Thoracic aorta (tissue), 2 donors: Measurements from ENCODE around the gene RNF207. TPM values are rescaled to one million over a fixed set of nuclear protein-coding genes. Genes with fewer than 3 reads are reported as not detected.
A peak's percentile ranks its signal among the peaks of the same experiment; 100 is the strongest.

ENCODE experiments used
- ATAC-seq: fragments of 150-250 bp; one replicate; pipeline ENCODE4 v1.8.0; 2017; ENCODE audit warnings: low read depth; ENCODE audit not compliant: insufficient number of reproducible peaks, low FRiP score
- DNase-seq: peaks from one replicate; pipeline ENCODE4 v3.0.0-alpha.2; 2020; ENCODE audit warnings: low spot score
- H3K27ac ChIP-seq, 2 donors: fragments of 200-600 bp; sonication (generic); 1 replicate in 1 of 2; 2 replicates in 1 of 2; pipeline ENCODE4 v1.5.1; 2016; ENCODE audit warnings: mild to moderate bottlenecking in 2 of 2, moderate library complexity in 2 of 2
- H3K27me3 ChIP-seq: fragments of 200-600 bp; sonication (generic); replicated peaks from 2 replicates; pipeline ENCODE4 v1.6.0; 2016; ENCODE audit warnings: mild to moderate bottlenecking; ENCODE audit not compliant: insufficient read depth
- H3K36me3 ChIP-seq: fragments of 200-600 bp; sonication (generic); one replicate; pipeline ENCODE4 v1.5.1; 2016
- H3K4me1 ChIP-seq, 2 donors: fragments of 200-600 bp; sonication (generic); 1 replicate in 1 of 2; 2 replicates in 1 of 2; pipeline versions ENCODE4 v1.5.1 to v1.6.0; 2016; ENCODE audit warnings: low read depth in 2 of 2, mild to moderate bottlenecking in 1 of 2; ENCODE audit not compliant: control insufficient read depth in 1 of 2
- H3K4me3 ChIP-seq: fragments of 200-600 bp; sonication (generic); 2 replicates; pipeline ENCODE4 v1.5.1; 2016; ENCODE audit warnings: mild to moderate bottlenecking
- H3K9me3 ChIP-seq: fragments of 200-600 bp; sonication (generic); 2 replicates; pipeline ENCODE4 v1.5.1; 2016
- total RNA-seq, 2 donors: library from RNA; depleted of rRNA; stranded (reverse); fragments of >200 nt; gene quantifications; one replicate each; pipeline versions ENCODE4 v1.1.0 to v1.2.3, GENCODE V29; 2016
- TF ChIP-seq, protein P1 (sequence below): fragments of 200-600 bp; sonication (generic); IDR thresholded peaks from one replicate; pipeline ENCODE4 v1.5.1; 2019; ENCODE audit warnings: antibody characterized with exemption

The RNF207 gene
- total RNA-seq, 2 donors from 2014 or later: 30.5 to 50.1 TPM

DNA sequence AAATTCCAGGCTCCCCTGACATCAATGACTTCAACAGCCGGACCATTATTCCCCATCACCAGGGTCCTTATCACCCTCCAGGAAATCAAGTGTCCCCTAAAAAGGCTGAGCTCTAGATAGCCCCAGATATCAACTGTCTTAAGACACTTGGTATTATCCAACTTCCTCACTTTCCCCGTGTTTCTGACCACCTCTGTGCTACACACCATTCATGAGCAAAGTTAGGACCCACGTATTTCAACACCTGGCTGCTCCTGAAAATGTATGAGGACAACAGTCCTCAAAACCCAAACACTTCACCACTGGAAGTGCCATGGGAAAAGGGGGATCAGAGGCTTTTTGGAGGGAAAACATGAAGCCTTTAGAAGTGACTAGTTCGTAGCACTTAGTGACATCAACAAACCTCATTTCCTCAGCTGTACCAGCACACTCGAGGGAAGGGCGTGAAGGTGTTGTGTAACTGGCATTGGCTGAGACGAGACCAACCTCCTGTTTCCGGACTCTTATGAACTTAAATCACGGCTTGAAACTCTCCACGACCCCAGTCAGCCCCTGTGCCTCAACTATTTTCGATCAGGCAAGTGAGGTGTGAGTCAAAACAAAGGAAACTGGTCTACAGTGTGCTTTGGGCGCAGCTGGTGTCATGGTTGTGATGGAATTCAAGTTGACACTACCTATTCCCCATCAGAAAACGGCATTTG lies 21.7 kb upstream of the RNF207 start:
- H3K4me3 ChIP-seq: no peak overlapping the region
- no peak for DNase-seq
- H3K9me3 ChIP-seq: no peaks in the 10 kb centered on the region
- H3K27me3 ChIP-seq: no peaks in the 10 kb centered on the region
- TF ChIP-seq, protein P1, sequence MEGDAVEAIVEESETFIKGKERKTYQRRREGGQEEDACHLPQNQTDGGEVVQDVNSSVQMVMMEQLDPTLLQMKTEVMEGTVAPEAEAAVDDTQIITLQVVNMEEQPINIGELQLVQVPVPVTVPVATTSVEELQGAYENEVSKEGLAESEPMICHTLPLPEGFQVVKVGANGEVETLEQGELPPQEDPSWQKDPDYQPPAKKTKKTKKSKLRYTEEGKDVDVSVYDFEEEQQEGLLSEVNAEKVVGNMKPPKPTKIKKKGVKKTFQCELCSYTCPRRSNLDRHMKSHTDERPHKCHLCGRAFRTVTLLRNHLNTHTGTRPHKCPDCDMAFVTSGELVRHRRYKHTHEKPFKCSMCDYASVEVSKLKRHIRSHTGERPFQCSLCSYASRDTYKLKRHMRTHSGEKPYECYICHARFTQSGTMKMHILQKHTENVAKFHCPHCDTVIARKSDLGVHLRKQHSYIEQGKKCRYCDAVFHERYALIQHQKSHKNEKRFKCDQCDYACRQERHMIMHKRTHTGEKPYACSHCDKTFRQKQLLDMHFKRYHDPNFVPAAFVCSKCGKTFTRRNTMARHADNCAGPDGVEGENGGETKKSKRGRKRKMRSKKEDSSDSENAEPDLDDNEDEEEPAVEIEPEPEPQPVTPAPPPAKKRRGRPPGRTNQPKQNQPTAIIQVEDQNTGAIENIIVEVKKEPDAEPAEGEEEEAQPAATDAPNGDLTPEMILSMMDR: no peak
- H3K4me1 ChIP-seq: peaks cover 6 to 16% of the 10 kb centered on the region in 2 donors
- H3K36me3 ChIP-seq: peaks cover 8% of the 10 kb centered on the region
- H3K27ac ChIP-seq: no peak overlapping the region
- ATAC-seq: no peak

DNA sequence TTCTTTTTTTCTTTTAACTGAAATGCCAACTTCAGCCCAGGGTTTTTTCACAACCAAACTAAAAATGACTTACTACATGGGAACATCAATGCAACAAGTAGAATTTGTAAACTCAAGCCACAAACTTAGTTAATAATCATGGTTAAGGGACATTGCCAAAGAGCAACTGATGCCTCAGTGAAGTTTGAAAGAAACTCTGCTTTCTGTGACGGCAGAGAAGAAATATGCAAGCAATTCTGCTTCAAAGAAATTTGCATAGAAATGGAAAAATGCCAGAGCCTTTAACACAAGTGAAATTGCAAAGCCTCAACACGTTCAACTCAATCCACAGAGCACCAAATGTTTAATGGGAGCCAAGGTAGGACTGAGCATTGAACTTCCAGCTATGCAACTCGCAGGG lies 20.8 kb upstream of the RNF207 start:
- Histone ChIP-seq H3K4me1 (peaks cover 6 to 15% of the 10 kb centered on the region in 2 donors), H3K9me3 (no peaks in the 10 kb centered on the region), H3K36me3 (peaks cover 17% of the 10 kb centered on the region), H3K27me3 (no peaks in the 10 kb centered on the region), H3K27ac (no peak overlapping the region), H3K4me3 (no peak overlapping the region)
- DNase-seq (no peak), ATAC-seq (no peak)
- TF ChIP-seq, protein P1: no peak

DNA sequence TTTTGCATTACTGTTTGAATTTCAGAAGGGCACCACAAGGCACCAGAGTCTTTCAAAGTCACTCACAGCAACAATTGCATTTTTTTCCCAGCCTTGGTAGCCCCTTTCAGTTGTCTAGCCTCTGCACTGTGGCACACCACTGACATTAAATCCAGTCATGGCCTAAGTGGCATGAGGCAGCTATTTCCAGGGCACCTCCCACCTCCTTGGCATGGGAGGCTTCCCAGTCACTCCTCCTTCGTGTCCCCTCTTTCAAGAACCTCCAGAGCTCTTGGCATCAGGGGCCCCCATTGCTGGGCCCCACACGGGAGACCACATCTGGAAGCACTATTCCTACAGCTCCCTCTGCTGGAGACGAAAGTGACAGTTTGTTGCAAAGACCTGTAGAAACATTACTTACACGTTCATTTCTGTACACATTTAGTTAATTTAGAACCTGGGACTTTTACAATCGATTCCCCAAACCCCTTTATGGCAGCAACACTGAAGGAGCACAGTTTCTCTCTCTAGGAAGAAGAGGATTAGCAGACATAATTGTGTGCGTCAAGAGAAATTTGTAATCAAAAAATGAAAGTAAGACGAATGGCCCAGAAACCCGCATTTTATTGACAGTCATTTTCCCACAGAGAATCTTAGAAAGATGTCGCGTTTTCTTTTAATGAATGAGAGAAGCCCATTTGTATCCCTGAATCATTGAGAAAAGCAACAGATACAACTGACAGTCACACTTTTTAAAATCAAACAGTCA lies 20.1 kb upstream of the RNF207 start:
- no peak for DNase-seq
- H3K27me3 ChIP-seq: no peaks in the 10 kb centered on the region
- peaks cover 22% of the 10 kb centered on the region for H3K36me3 ChIP-seq
- no peak overlapping the region for H3K27ac ChIP-seq
- H3K4me3 ChIP-seq: no peak overlapping the region
- no peak for ATAC-seq
- H3K9me3 ChIP-seq: no peaks in the 10 kb centered on the region
- H3K4me1 ChIP-seq: peaks cover 5 to 9% of the 10 kb centered on the region in 2 donors
- TF ChIP-seq, protein P1: peak; percentile 14

DNA sequence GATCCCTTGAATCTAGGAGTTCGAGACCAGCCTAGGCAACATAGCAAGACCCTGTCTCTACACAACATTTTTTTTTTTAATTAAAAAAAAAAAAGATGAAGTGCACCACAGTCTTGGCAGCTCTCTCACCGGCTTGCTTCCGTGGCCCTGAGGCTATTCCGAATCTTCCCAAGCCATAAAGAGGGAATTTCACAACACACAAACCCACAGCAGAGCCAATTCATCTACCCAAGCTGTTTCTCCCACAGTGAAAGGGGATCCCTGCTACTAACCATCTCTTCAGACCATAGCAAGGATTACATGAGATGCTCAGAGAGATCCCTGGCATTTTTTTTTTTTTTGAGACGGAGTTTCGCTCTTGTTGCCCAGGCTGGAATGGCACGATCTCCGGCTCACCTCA lies 17.5 kb upstream of the RNF207 start:
- H3K27me3 ChIP-seq: no peaks in the 10 kb centered on the region
- TF ChIP-seq, protein P1: no peak
- ATAC-seq (no peak), DNase-seq (no peak)
- peaks cover 45% of the 10 kb centered on the region for H3K36me3 ChIP-seq
- no peak overlapping the region for H3K27ac ChIP-seq
- H3K9me3 ChIP-seq: no peaks in the 10 kb centered on the region
- no peaks in the 10 kb centered on the region for H3K4me1 ChIP-seq
- no peak overlapping the region for H3K4me3 ChIP-seq

DNA sequence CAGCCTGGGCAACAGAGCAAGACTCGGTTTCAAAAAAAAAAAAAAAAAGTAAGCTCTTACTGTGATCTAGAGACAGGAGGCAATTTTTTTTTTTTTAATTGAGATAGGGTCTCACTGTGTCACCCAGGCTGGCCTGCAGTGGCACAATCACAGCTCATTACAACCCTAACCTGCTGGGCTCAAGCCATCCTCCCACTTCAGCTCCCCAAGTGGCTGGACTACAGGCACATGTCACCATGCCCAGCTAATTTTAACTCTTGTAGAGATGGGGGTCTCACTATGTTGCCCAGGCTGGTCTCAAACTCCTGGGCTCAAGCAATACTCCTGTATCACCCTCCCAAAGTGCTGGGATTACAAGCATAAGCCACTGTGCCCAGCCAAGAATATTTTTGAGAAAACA lies 14.0 kb upstream of the RNF207 start:
- ATAC-seq (no peak), DNase-seq (no peak)
- Histone ChIP-seq H3K27ac (no peak overlapping the region), H3K36me3 (peaks cover 61% of the 10 kb centered on the region), H3K9me3 (no peaks in the 10 kb centered on the region), H3K4me3 (no peak overlapping the region), H3K4me1 (peaks cover 0 to 1% of the 10 kb centered on the region in 2 donors), H3K27me3 (no peaks in the 10 kb centered on the region)
- TF ChIP-seq, protein P1: no peak
